GM12878 (cell line): ENCODE measurements around the gene ARHGEF1. TPM values are rescaled to one million over a fixed set of nuclear protein-coding genes. Genes with fewer than 3 reads are reported as not detected.

Experiments used
- ATAC-seq: fragments of 200-7000 bp; cut with Tn5 transposase; 3 replicates; pipeline ENCODE4 v1.9.1; 2020; ENCODE audit warnings: mild to moderate bottlenecking, moderate library complexity
- BruUV-seq: library from RNA; stranded (reverse); fragments of 400-500 nt; replicated peaks from 2 replicates; lab custom pipeline; 2021; lab: Mats Ljungman, UMichigan
- CTCF ChIA-PET: fragments of 300-600 bp; sonication (Branson Sonifier 250); formaldehyde crosslinking; extraction: SDS; loops from one replicate; lab custom pipeline; 2021; ENCODE audit warnings: inconsistent platforms; lab: Yijun Ruan, JAX
- POLR2A ChIA-PET: fragments of 350-600 bp; formaldehyde crosslinking; extraction: SDS; loops from one replicate; lab custom pipeline; 2021; ENCODE audit warnings: inconsistent platforms; lab: Charles Lee
- RAD21 ChIA-PET: fragments of 300-600 bp; sonication (Branson Sonifier 250); formaldehyde crosslinking; loops from one replicate; lab custom pipeline; 2023; ENCODE audit warnings: antibody characterized with exemption; ENCODE audit not compliant: unreplicated experiment; lab: Charles Lee
- SMC1A ChIA-PET: fragments of 300-600 bp; sonication (Branson Sonifier 250); formaldehyde crosslinking; loops from one replicate; lab custom pipeline; 2023; ENCODE audit not compliant: unreplicated experiment, uncharacterized antibody; lab: Charles Lee
- DNase-seq: peaks from one replicate; pipeline ENCODE4 v3.0.0-alpha.2; 2011; ENCODE audit warnings: low read depth, low spot score
- FAIRE-seq: peaks from 3 replicates; lab custom pipeline; 2011; peaks lifted over from hg19 to GRCh38; lab: Jason Lieb, UNC
- H2AFZ ChIP-seq: 2 replicates; pipeline ENCODE4 v1.6.0; 2011; ENCODE audit warnings: low read depth, low read length, control low read depth; ENCODE audit not compliant: control insufficient read depth
- H3K27ac ChIP-seq: 2 replicates; pipeline ENCODE4 v1.5.1; 2011; ENCODE audit warnings: control low read depth; ENCODE audit not compliant: control insufficient read depth, insufficient read depth
- H3K27me3 ChIP-seq, 2 experiments: replicated peaks in 1 of 2; 2 replicates each; pipeline versions ENCODE4 v1.6.0 to v1.6.1; 2011; ENCODE audit warnings: low read length in 1 of 2; ENCODE audit not compliant: control insufficient read depth in 2 of 2, insufficient read depth in 2 of 2
- H3K36me3 ChIP-seq, 2 experiments: 2 replicates each; pipeline ENCODE4 v1.5.1; 2011; ENCODE audit warnings: low read length in 1 of 2; ENCODE audit not compliant: control insufficient read depth in 2 of 2, insufficient read depth in 2 of 2
- H3K4me1 ChIP-seq: 2 replicates; pipeline ENCODE4 v1.6.1; 2011; ENCODE audit warnings: mild to moderate bottlenecking, low read length, moderate library complexity, mixed read lengths; ENCODE audit not compliant: control insufficient read depth, insufficient read depth
- H3K4me2 ChIP-seq: 2 replicates; pipeline ENCODE4 v1.6.0; 2011; ENCODE audit warnings: control low read depth; ENCODE audit not compliant: control insufficient read depth, insufficient read depth
- H3K4me3 ChIP-seq: fragments of 200-600 bp; sonication (generic); 2 replicates; pipeline ENCODE4 v1.5.1; 2016
- H3K79me2 ChIP-seq: 2 replicates; pipeline ENCODE4 v1.6.0; 2011; ENCODE audit warnings: low read length; ENCODE audit not compliant: control insufficient read depth, insufficient read depth
- H3K9ac ChIP-seq: 2 replicates; pipeline ENCODE4 v1.8.0; 2011; ENCODE audit warnings: low read length, control low read depth, mixed read lengths; ENCODE audit not compliant: control insufficient read depth, insufficient read depth
- H3K9me3 ChIP-seq: replicated peaks from 3 replicates; pipeline ENCODE4 v1.5.1; 2011; ENCODE audit warnings: mild to moderate bottlenecking, low read length; ENCODE audit not compliant: control insufficient read depth, insufficient read depth
- H4K20me1 ChIP-seq: 2 replicates; pipeline ENCODE4 v1.6.0; 2011; ENCODE audit not compliant: control insufficient read depth, insufficient read depth
- ASH2L ChIP-seq: fragments of 300-600, 200-600 bp; sonication (generic); IDR thresholded peaks from 2 replicates; pipeline ENCODE4 v1.6.1; 2017; ENCODE audit warnings: low read depth, mild to moderate bottlenecking, borderline replicate concordance
- BHLHE40 ChIP-seq, 2 experiments: fragments of 450-650 bp in 1 of 2; IDR thresholded peaks; 2 replicates each; pipeline ENCODE4 v1.6.1; 2011 to 2017; ENCODE audit warnings: low read depth in 2 of 2, borderline replicate concordance in 1 of 2, improper control_type of control experiment in 1 of 2, low read length in 1 of 2, mild to moderate bottlenecking in 1 of 2
- EGR1 ChIP-seq, 2 experiments: IDR thresholded peaks; 1 replicate in 1 of 2; 2 replicates in 1 of 2; pipeline ENCODE4 v1.6.1; 2011 to 2012; ENCODE audit warnings: low read depth in 2 of 2, low read length in 2 of 2, borderline replicate concordance in 1 of 2, mild to moderate bottlenecking in 1 of 2, moderate library complexity in 1 of 2
- HDAC2 ChIP-seq: fragments of 200-600 bp; sonication (generic); IDR thresholded peaks from 2 replicates; pipeline ENCODE4 v1.6.1; 2017
- MYC ChIP-seq: IDR thresholded peaks from 2 replicates; pipeline ENCODE4 v1.6.1; 2011; ENCODE audit warnings: mild to moderate bottlenecking, low read length, moderate library complexity, inconsistent platforms; ENCODE audit not compliant: insufficient read depth, insufficient replicate concordance, insufficient read length, severe bottlenecking
- POU2F2 ChIP-seq: IDR thresholded peaks from 3 replicates; pipeline ENCODE4 v1.6.1; 2011; ENCODE audit warnings: low read depth, mild to moderate bottlenecking, low read length, borderline replicate concordance
- RELA ChIP-seq: fragments of 450-650 bp; IDR thresholded peaks from 2 replicates; pipeline ENCODE4 v1.8.0; 2014; ENCODE audit warnings: borderline replicate concordance; ENCODE audit not compliant: partially characterized antibody
- RFX5 ChIP-seq: IDR thresholded peaks from 2 replicates; pipeline ENCODE4 v1.6.1; 2011; ENCODE audit warnings: low read depth, low read length, improper control_type of control experiment
- SIN3A ChIP-seq: IDR thresholded peaks from 2 replicates; pipeline ENCODE4 v1.6.1; 2012; ENCODE audit warnings: low read depth, low read length, improper control_type of control experiment
- SREBF2 ChIP-seq: IDR thresholded peaks from 2 replicates; pipeline ENCODE4 v1.6.1; 2012; ENCODE audit warnings: mild to moderate bottlenecking, low read length
- STAT3 ChIP-seq: IDR thresholded peaks from 2 replicates; pipeline ENCODE4 v1.6.1; 2011; ENCODE audit warnings: low read depth, low read length, improper control_type of control experiment
- TBL1XR1 ChIP-seq: IDR thresholded peaks from 2 replicates; pipeline ENCODE4 v1.6.1; 2012; ENCODE audit warnings: low read depth, low read length, improper control_type of control experiment
- WGBS: methylation state at CpG from one replicate; pipeline ENCODE4 v1.1.6; 2016; ENCODE audit warnings: low lambda C conversion rate; ENCODE audit not compliant: insufficient replicate concordance, insufficient coverage; ENCODE audit errors: missing lambda C conversion rate; 5-methylcytosine and 5-hydroxymethylcytosine counted together
- in situ Hi-C: fragments of 300-500 bp; cut with MboI; formaldehyde crosslinking; loops from 9 replicates; pipeline ENCODE4 v1.14.3; 2018; ENCODE audit warnings: mixed read lengths
- intact Hi-C: fragments of 100-400 bp; cut with micrococcal nuclease; formaldehyde crosslinking; loops from one replicate; pipeline ENCODE4 v1.14.2; 2022; ENCODE audit not compliant: unreplicated experiment
- polyA plus RNA-seq, 11 experiments: library from polyadenylated mRNA; depleted of rRNA in 4 of 11; unstranded in 6 of 11; stranded (reverse) in 5 of 11; fragments of >200 nt; fragmentation: Nextera tagmentation in 4 of 11; fragmentation: Illumina TruSeq in 1 of 11; extraction: Ambion mirVana in 4 of 11; extraction: Trizol in 1 of 11; gene quantifications; 1 replicate in 1 of 11; 2 replicates in 10 of 11; pipeline versions ENCODE4 v1.2.1 to v1.2.3, GENCODE V29; 2011 to 2016; ENCODE audit warnings: inconsistent platforms in 2 of 11, missing spikeins in 2 of 11, low read depth in 1 of 11
- total RNA-seq, 4 experiments: library from RNA; depleted of rRNA in 3 of 4; stranded (reverse); fragments of >200 nt in 3 of 4; fragmentation: Illumina TruSeq in 1 of 4; extraction: Trizol in 1 of 4; gene quantifications; 2 replicates each; pipeline versions ENCODE4 v1.2.1 to v1.2.3, GENCODE V29; 2013 to 2021
- TF ChIP-seq, protein P1 (sequence below): fragments of 450-650 bp; IDR thresholded peaks from 2 replicates; pipeline ENCODE4 v1.6.1; 2016; ENCODE audit warnings: mild to moderate bottlenecking
- TF ChIP-seq, protein P2 (sequence below): fragments of 450-650 bp; conservative IDR thresholded peaks from 2 replicates; pipeline ENCODE4 v1.6.1; 2017; ENCODE audit warnings: mild to moderate bottlenecking, moderate library complexity

The ARHGEF1 gene
- total and polyA plus RNA-seq, 10 of the 15 experiments (the other 5 are each of a cell fraction or from before 2014, with no cell fraction given) = 1.2 to 207 (median 53.9) TPM

DNA sequence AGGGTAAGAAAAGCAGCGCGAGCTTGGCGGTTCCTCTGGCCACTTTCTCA, 38.2 kb upstream of the ARHGEF1 start, which contains the start of gene DMRTC2:
TSS of gene DMRTC2 (plus strand) at position 42 of the 50 bp plus-strand sequence. CDS start 2,387 bp downstream, outside the sequence.
- peaks cover 0 to 1% of the 10 kb centered on the region in 2 experiments; a peak in 2 of 4 replicates for H3K27me3 ChIP-seq
- TF ChIP-seq RFX5 (no peak), TBL1XR1 (no peak), POU2F2 (no peak)
- TF ChIP-seq, protein P1, sequence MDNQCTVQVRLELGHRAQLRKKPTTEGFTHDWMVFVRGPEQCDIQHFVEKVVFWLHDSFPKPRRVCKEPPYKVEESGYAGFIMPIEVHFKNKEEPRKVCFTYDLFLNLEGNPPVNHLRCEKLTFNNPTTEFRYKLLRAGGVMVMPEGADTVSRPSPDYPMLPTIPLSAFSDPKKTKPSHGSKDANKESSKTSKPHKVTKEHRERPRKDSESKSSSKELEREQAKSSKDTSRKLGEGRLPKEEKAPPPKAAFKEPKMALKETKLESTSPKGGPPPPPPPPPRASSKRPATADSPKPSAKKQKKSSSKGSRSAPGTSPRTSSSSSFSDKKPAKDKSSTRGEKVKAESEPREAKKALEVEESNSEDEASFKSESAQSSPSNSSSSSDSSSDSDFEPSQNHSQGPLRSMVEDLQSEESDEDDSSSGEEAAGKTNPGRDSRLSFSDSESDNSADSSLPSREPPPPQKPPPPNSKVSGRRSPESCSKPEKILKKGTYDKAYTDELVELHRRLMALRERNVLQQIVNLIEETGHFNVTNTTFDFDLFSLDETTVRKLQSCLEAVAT = no peak
- TF ChIP-seq, all 136 proteins: peak for 0
- CTCF ChIA-PET = no interaction called here
- no peaks in the 10 kb centered on the region for H3K9me3 ChIP-seq
- H3K36me3 ChIP-seq = no peaks in the 10 kb centered on the region
- H3K4me2 ChIP-seq = no peak within 1 kb of the TSS
- H3K4me1 ChIP-seq = no peaks in the 10 kb centered on the region
- in situ Hi-C loops (no loop called here), intact Hi-C loops (no loop called here)
- DNase-seq = no peak
- H4K20me1 ChIP-seq = no peaks in the 10 kb centered on the region
- no peak within 1 kb of the TSS for H3K27ac ChIP-seq
- RAD21 ChIA-PET = no interaction called here
- H3K79me2 ChIP-seq = no peaks in the 10 kb centered on the region
- no peak within 1 kb of the TSS for H3K9ac ChIP-seq
- 98% methylated on average over 3 of the region's 3 CpGs for WGBS
- ATAC-seq = no peak
- SMC1A ChIA-PET = no interaction called here
- FAIRE-seq = no peak
- H2AFZ ChIP-seq = no peak within 1 kb of the TSS
- H3K4me3 ChIP-seq = no peak within 1 kb of the TSS
- no TSS peak for BruUV-seq
- POLR2A ChIA-PET = no interaction called here

- H3K9me3 ChIP-seq = no peaks in the 10 kb centered on the region
- H3K9ac ChIP-seq = no peak overlapping the region
- peaks cover 0 to 1% of the 10 kb centered on the region in 2 experiments; a peak in 2 of 4 replicates for H3K27me3 ChIP-seq
- ATAC-seq = no peak
- intact Hi-C loops (no loop called here), in situ Hi-C loops (no loop called here)
- FAIRE-seq = no peak
- no peak for DNase-seq
- no peaks in the 10 kb centered on the region for H3K36me3 ChIP-seq
- WGBS = 72% methylated on average over 10 of the region's 23 CpGs
- H2AFZ ChIP-seq = no peak overlapping the region
- no TSS peak for BruUV-seq
- ChIA-PET RAD21 (no interaction called here), CTCF (no interaction called here), POLR2A (no interaction called here), SMC1A (no interaction called here)
- no peak overlapping the region for H3K4me2 ChIP-seq
- H3K4me3 ChIP-seq = no peak overlapping the region
- H3K79me2 ChIP-seq = no peaks in the 10 kb centered on the region
- no peaks in the 10 kb centered on the region for H3K4me1 ChIP-seq
- H3K27ac ChIP-seq = no peak overlapping the region
- no peaks in the 10 kb centered on the region for H4K20me1 ChIP-seq
- TF ChIP-seq TBL1XR1 (no peak), SREBF2 (no peak), ASH2L (no peak), RELA (no peak), EGR1 (IDR thresholded peaks at IDR 0.05; ENCODE audit: borderline replicate concordance in 1 of 2, low read depth in 2 of 2, low read length in 2 of 2) (no peak), STAT3 (no peak), MYC (no peak), BHLHE40 (IDR thresholded peaks at IDR 0.05; ENCODE audit: borderline replicate concordance in 1 of 2, low read depth in 2 of 2, low read length in 1 of 2) (no peak), HDAC2 (no peak), SIN3A (no peak)
- TF ChIP-seq, protein P2, sequence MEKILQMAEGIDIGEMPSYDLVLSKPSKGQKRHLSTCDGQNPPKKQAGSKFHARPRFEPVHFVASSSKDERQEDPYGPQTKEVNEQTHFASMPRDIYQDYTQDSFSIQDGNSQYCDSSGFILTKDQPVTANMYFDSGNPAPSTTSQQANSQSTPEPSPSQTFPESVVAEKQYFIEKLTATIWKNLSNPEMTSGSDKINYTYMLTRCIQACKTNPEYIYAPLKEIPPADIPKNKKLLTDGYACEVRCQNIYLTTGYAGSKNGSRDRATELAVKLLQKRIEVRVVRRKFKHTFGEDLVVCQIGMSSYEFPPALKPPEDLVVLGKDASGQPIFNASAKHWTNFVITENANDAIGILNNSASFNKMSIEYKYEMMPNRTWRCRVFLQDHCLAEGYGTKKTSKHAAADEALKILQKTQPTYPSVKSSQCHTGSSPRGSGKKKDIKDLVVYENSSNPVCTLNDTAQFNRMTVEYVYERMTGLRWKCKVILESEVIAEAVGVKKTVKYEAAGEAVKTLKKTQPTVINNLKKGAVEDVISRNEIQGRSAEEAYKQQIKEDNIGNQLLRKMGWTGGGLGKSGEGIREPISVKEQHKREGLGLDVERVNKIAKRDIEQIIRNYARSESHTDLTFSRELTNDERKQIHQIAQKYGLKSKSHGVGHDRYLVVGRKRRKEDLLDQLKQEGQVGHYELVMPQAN = no peak
Observed at GRCh38 chr19:41845051-41845590, 37.9 kb upstream of the ARHGEF1 start.
